ENCODE measurements around the gene EIF2S2. TPM values are rescaled to one million over a fixed set of nuclear protein-coding genes. Genes with fewer than 3 reads are reported as not detected.

EIF2S2 gene
- total RNA-seq, 1 experiment from 2014 or later: 125 TPM

Small RNA genes lying within 50 kb of the gene (small RNA-seq; reads per million reads assigned to genes)
- gene MIR4755: not detected

Other genes with a start within 250 kb of the EIF2S2 start
- 99.9 and 128 TPM in 2 replicates for gene RALY, start 118.3 kb downstream of the EIF2S2 start, total RNA-seq (2014; rRNA removed; shearing (Covaris generic))
- gene ASIP, start 129.2 kb upstream of the EIF2S2 start, total RNA-seq (2014; rRNA removed; shearing (Covaris generic)): not detected in 2 replicates
- 202 and 223 TPM in 2 replicates for gene AHCY, start 191.1 kb upstream of the EIF2S2 start, total RNA-seq (2014; rRNA removed; shearing (Covaris generic))